ENCODE measurements around the gene RCOR1. TPM values are rescaled to one million over a fixed set of nuclear protein-coding genes. Genes with fewer than 3 reads are reported as not detected.
A peak's percentile ranks its signal among the peaks of the same experiment; 100 is the strongest.

RCOR1 gene
- total and polyA plus RNA-seq, 2 donors (not counting 1 experiment from before 2014, with no cell fraction given) = 8.7 to 37.1 TPM

DNA sequence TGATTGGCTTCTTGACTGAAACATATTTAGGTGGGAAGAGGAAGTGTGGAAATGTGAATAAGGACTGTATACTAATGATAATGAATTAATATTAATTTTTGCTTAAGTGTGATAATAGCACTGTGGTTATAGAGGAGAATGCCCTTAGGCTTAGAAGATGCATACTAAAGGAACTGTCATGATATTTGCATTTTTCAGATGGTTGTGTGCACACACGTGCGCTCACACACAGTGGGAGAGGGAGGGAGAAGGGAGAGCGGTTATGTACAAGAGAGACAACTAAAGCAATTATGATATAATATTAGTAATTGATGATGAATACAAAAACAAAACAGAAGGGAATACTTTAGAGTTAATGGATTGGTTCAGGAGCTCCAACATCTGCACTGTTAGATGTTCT lies 54.2 kb downstream of the RCOR1 start:
- H3K9ac ChIP-seq (ENCODE audit: low read length) = no peak overlapping the region
- POLR2A ChIA-PET = no interaction called here
- peaks cover 92% of the 10 kb centered on the region for H3K79me2 ChIP-seq (ENCODE audit: control insufficient read depth, insufficient read depth, low read length)

DNA sequence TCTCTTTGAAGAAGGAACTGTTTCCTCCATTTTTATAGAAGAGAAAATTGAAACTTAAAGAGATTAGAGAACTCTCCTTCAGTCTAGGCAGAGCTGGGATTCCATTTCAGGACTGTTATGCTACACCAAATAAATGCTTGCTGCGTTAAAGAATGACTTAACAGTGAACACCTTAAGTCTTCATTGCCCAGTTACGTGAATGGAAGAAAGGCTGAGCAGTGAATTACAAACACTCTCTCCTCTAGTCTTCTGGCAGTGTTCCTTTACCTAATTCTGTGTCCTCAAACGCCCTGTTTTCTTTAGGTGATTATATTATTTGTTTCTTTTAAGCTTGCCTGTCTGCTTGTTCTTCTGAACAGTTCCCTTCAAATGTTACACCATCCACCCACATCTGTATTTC lies 59.7 kb downstream of the RCOR1 start:
- Histone ChIP-seq H3K36me3 (replicated peaks in 1 of 2; ENCODE audit: control extremely low read depth in 1 of 2, control insufficient read depth in 1 of 2, extremely low read depth in 1 of 2, insufficient read depth in 2 of 2, low read length in 1 of 2) (no peaks in the 10 kb centered on the region), H3K4me1 (ENCODE audit: control insufficient read depth in 2 of 2, insufficient read depth in 2 of 2, low read length in 2 of 2) (peaks cover 0 to 3% of the 10 kb centered on the region in 2 donors), H3K4me2 (replicated peaks; ENCODE audit: low read depth, low read length, poor library complexity, severe bottlenecking) (no peak overlapping the region), H4K20me1 (ENCODE audit: control insufficient read depth, insufficient read depth, low read length, poor library complexity, severe bottlenecking) (peaks cover 49% of the 10 kb centered on the region), H3K27ac (ENCODE audit: low read length in 2 of 2) (no peak overlapping the region), H3K4me3 (ENCODE audit: control extremely low read depth in 1 of 5, extremely low read depth in 1 of 5, insufficient read depth in 1 of 5, low read depth in 2 of 5, low read length in 4 of 5) (no peak overlapping the region), H3K9ac (ENCODE audit: low read length) (no peak overlapping the region), H3K27me3 (replicated peaks in 1 of 4; ENCODE audit: control extremely low read depth in 1 of 4, control insufficient read depth in 3 of 4, insufficient read depth in 4 of 4, low read length in 3 of 4) (no peaks in the 10 kb centered on the region), H3K9me3 (ENCODE audit: control extremely low read depth in 1 of 3, control insufficient read depth in 2 of 3, insufficient read depth in 1 of 3, low read length in 2 of 3) (peaks cover 0 to 7% (median 4%) of the 10 kb centered on the region in 3 donors), H2AFZ (ENCODE audit: insufficient read depth, low read depth, low read length, poor library complexity, severe bottlenecking) (no peak overlapping the region), H3K79me2 (ENCODE audit: control insufficient read depth, insufficient read depth, low read length) (peaks cover 88% of the 10 kb centered on the region)
- no peak for TF ChIP-seq EZH2 (IDR thresholded peaks at IDR 0.05; ENCODE audit: borderline replicate concordance, insufficient read depth, low read depth, low read length, poor library complexity, severe bottlenecking)
- TF ChIP-seq, protein P1, sequence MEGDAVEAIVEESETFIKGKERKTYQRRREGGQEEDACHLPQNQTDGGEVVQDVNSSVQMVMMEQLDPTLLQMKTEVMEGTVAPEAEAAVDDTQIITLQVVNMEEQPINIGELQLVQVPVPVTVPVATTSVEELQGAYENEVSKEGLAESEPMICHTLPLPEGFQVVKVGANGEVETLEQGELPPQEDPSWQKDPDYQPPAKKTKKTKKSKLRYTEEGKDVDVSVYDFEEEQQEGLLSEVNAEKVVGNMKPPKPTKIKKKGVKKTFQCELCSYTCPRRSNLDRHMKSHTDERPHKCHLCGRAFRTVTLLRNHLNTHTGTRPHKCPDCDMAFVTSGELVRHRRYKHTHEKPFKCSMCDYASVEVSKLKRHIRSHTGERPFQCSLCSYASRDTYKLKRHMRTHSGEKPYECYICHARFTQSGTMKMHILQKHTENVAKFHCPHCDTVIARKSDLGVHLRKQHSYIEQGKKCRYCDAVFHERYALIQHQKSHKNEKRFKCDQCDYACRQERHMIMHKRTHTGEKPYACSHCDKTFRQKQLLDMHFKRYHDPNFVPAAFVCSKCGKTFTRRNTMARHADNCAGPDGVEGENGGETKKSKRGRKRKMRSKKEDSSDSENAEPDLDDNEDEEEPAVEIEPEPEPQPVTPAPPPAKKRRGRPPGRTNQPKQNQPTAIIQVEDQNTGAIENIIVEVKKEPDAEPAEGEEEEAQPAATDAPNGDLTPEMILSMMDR (IDR thresholded peaks at IDR 0.05) = no peak
- Mint-ChIP-seq H3K27me3 (no peaks in the 10 kb centered on the region), H3K4me1 (peaks cover 41% of the 10 kb centered on the region), H3K4me3 (no peak overlapping the region), H3K27ac (peak overlapping the region; percentile 37), H3K9me3 (ENCODE audit: insufficient read depth) (peaks cover 3% of the 10 kb centered on the region)
- ChIA-PET CTCF (interaction anchor here (0.9 to 1.6 kb wide), 3 partner anchors 41 to 57 kb away, joined by 3 to 8 read pairs (median 3); no protein-coding TSS in a partner anchor), POLR2A (interaction anchor here (0.6 kb wide), 1 partner anchor 91 kb away, joined by 3 read pairs; no protein-coding TSS in a partner anchor)
- DNase-seq (no peak), ATAC-seq (ENCODE audit: low read depth) (no peak)
- WGBS (ENCODE audit: insufficient coverage) = 100% methylated on average over 1 of the region's 3 CpGs
- intact Hi-C loops (cut with micrococcal nuclease) = no loop called here

More for the DNA sequence above, 54.2 kb downstream of the RCOR1 start:
- no peak overlapping the region for H2AFZ ChIP-seq (ENCODE audit: insufficient read depth, low read depth, low read length, poor library complexity, severe bottlenecking)
- Mint-ChIP-seq H3K4me1 (peaks cover 69% of the 10 kb centered on the region), H3K9me3 (ENCODE audit: insufficient read depth) (no peaks in the 10 kb centered on the region), H3K4me3 (no peak overlapping the region), H3K27me3 (no peaks in the 10 kb centered on the region), H3K27ac (no peak overlapping the region)
- H3K4me2 ChIP-seq (replicated peaks; ENCODE audit: low read depth, low read length, poor library complexity, severe bottlenecking) = peak overlapping the region; percentile 44
- H3K4me1 ChIP-seq (ENCODE audit: control insufficient read depth in 2 of 2, insufficient read depth in 2 of 2, low read length in 2 of 2) = peaks cover 35 to 40% of the 10 kb centered on the region in 2 donors
- H3K36me3 ChIP-seq (replicated peaks in 1 of 2; ENCODE audit: control extremely low read depth in 1 of 2, control insufficient read depth in 1 of 2, extremely low read depth in 1 of 2, insufficient read depth in 2 of 2, low read length in 1 of 2) = no peaks in the 10 kb centered on the region
- no peaks in the 10 kb centered on the region for H3K9me3 ChIP-seq (ENCODE audit: control extremely low read depth in 1 of 3, control insufficient read depth in 2 of 3, insufficient read depth in 1 of 3, low read length in 2 of 3)
- peaks cover 68% of the 10 kb centered on the region for H4K20me1 ChIP-seq (ENCODE audit: control insufficient read depth, insufficient read depth, low read length, poor library complexity, severe bottlenecking)
- no peak for DNase-seq
- TF ChIP-seq EZH2 (IDR thresholded peaks at IDR 0.05; ENCODE audit: borderline replicate concordance, insufficient read depth, low read depth, low read length, poor library complexity, severe bottlenecking) = no peak
- TF ChIP-seq, protein P1 (IDR thresholded peaks at IDR 0.05) = no peak
- ATAC-seq (ENCODE audit: low read depth) = peak; percentile 28
- H3K27me3 ChIP-seq (replicated peaks in 1 of 4; ENCODE audit: control extremely low read depth in 1 of 4, control insufficient read depth in 3 of 4, insufficient read depth in 4 of 4, low read length in 3 of 4) = no peaks in the 10 kb centered on the region
- no peak overlapping the region for H3K4me3 ChIP-seq (ENCODE audit: control extremely low read depth in 1 of 5, extremely low read depth in 1 of 5, insufficient read depth in 1 of 5, low read depth in 2 of 5, low read length in 4 of 5)
- WGBS (ENCODE audit: insufficient coverage) = no CpG with 5 or more reads among the region's 3 CpGs
- intact Hi-C loops (cut with micrococcal nuclease) = no loop called here
- no peak overlapping the region for H3K27ac ChIP-seq (ENCODE audit: low read length in 2 of 2)
- CTCF ChIA-PET = interaction anchor here (1.6 kb wide), 1 partner anchor 51 kb away, joined by 4 read pairs; no protein-coding TSS in a partner anchor

Measured in B cell (primary cell).